NOMO-1 treated with dmso at 0.1 percent for 144 hours (cell line): Measurements from ENCODE around the gene NAA25.
"Not testable (repeated sequence)": the region's sequence is repeated elsewhere in the genome, so short reads cannot be mapped to it uniquely, and the experiment has no call there.

Experiments
- DNase-seq: peaks from one replicate; lab custom pipeline; 2025; ENCODE audit not compliant: unreplicated experiment; lab: John Stamatoyannopoulos, UW

NAA25 gene

DNA sequence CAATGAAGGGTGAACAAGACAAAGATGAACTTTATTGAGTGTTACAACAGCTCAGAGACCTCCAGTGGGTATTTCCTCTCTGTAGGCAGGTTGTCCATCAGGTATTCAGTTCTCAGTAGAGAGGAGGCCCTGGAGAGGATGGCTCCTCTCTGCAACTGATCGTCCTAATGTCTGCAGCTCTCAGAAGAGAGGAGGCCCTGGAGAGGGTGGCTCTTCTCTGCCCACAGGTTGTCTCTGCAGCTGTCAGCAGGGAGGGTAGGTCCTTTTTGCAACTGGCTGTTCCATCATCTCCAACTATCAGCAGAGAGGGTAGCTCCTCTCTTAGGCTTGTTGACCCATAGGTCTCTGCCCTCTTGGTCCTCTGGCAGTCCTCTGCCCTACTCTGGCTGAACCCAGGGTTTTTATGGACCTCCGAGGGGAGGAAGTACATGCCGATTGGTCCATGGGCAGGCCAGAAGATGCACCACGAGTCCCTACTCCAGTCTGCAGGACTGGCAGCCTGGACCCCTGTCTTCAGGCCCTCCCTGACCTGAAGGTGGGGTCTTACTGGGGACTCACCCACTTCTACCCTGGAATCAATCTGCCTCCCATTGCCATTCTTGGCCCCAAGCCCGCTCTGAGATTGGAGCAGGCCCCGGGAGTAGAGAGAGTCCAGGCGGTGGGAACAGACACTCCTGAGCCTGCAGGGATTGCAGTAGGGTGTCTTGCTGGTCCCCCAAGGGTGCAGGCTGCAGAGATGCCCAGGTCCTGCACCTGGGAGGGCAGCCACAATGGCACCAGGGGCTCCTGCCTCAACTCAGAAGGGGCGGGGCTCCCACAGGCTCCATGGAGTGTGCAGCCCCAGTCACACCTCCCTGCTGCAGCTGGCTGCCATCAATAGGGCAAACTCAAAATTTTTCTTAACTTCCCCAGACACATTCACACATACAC is 97.9 kb downstream of the NAA25 start:
- no peak for DNase-seq

DNA sequence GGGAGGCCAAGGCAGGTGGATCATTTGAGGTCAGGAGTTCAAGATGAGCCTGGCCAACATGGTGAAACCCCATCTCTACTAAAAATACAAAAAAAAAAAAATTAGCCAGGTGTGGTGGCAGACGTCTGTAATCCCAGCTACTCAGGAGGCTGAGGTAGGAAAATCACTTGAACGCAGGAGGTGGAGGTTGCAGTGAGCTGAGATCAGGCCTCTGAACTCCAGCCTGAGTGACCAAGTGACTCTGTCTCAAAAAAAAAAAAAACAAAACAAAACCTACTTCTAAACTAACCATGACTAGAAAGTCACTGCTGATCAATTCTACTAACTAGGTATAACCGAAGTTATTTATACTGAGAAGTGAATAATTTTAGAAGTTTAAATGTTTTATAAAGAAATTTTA is 99.0 kb downstream of the NAA25 start:
- not testable (repeated sequence) for DNase-seq

DNA sequence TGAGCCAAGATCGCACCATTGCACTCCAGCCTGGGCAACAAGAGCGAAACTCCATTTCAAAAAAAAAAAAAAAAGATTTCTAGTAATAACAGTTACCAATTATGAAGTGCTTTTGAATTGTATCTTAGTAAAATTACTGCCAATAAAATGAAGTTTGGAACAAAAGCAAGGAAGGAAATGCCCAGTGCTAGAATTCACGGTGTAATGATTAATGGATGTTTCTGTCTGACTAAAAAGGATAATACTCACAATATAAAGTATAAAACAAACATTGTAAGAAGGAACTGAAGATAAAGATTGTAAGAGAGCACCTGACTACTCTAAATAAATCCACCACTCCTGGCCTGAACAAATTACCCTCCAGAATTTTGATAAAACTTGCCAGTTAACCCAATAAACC is 99.7 kb downstream of the NAA25 start:
- DNase-seq = no peak

DNA sequence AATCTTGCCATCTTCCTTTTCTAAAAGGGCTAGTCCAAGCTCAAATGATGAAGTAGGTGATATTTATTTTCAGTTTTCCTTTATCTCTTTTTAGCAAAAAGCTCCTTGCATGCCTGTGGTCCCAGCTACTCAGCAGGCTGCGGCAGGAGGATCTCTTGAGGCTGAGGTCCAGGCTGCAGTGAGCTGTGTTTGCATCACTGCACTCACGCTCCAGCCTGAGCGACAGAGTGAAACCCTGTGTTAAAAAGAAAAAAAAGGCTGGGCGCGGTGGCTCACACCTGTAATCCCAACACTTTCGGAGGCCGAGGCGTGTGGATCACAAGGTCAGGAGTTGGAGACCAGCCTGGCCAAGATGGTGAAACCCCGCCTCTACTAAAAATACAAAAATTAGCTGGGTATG is 100.6 kb downstream of the NAA25 start:
- DNase-seq = no peak

DNA sequence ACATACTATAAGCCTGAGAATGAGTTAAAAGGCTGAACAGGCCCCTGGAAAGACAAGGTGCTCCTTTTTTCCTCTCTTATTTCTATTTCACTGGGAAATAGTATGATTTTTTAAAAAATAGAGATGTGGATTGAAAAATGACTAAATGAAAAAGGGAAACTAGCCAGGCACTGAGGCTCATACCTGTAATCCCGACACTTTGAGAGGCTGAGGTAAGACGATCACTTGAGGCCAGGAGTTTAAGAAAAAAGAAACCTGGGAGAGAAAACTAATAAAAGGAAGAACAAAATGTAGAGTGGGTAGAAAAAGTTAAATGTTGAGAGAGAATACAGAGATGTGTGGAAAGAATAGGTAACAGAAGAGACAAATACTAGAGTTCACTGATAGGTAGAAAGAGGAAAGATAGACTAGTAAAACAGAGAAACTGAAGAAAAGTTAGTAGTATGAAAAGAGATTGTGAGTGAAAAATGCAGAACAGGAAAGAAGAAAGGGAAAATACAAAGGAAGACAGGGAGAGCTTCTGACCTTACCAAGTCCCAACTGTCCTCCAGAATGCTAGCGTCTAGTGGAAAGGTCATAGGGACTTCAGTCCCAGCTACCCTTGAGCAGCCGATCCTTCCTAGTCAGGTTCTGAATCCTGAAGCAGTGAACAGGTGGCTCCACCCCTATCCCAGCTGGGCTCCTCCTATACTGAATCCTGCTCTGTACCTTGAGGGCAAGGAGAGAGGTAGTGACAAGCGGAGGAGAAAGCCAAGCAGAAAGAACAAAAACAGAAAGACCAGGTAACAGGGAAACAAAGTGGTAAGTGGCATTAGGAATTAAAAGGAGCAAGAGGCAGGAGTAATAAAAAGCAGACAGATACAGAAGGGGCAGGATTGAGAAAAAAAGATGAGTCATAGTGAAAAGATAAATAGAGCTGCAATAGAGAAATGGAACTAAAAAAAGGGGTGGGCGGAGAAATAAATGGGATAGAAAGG is 102.9 kb downstream of the NAA25 start:
- DNase-seq = no peak

DNA sequence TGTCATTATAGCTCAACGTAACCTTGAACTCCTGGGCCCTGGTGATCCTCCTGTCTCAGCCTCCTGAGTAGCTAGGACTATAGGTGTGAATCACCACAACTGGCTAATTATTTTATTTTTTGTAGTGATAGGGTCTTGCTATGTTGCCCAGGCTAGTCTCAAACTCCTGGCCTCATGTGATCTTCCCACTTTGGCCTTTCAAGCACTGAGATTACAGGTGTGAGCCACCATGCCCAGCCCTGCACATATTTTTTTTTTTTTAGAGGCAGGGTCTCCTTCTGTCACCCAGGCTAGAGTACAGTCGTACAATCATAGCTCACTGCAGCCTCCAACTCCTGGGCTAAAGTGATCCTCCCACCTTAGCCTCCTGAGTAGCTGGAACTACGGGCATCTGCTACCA is 104.5 kb downstream of the NAA25 start:
- DNase-seq = no peak

DNA sequence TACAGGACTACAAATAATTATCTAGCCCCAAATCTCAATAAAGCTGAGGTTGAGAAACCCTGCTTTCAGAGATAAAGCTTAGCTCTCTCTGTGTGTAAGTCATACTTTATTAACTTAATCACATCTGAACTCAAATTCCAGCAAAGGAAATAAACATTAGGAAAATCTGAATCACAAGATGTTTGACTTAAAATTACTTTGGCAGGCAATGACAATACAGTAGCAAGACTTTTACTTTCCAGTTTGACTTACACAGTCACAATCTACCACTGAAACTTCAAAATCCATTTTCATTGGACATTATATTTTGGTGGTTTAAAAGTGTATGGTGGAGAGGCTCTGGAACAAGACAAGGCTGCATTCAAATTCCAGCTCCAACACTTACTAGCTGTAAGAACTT is 107.0 kb downstream of the NAA25 start:
- DNase-seq = no peak

DNA sequence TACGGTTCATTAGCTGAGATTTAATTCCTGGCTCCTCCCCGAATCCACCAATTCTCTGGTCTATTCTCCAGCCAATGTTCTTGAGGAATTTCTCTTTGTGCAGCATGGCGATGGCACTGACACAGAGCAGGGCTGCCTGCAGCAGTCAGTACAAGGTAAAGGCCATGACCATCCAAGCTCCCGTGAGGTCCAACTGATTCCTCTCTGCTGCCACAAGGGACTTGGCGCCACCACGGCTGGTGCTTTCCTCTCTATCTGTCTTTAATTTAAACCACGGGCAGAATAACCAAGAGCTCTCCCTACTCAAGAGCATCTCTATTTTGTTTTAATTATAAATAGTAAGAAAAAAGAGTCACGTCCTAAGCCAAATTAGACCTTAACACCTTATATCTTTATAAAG is 107.8 kb downstream of the NAA25 start:
- no peak for DNase-seq

DNA sequence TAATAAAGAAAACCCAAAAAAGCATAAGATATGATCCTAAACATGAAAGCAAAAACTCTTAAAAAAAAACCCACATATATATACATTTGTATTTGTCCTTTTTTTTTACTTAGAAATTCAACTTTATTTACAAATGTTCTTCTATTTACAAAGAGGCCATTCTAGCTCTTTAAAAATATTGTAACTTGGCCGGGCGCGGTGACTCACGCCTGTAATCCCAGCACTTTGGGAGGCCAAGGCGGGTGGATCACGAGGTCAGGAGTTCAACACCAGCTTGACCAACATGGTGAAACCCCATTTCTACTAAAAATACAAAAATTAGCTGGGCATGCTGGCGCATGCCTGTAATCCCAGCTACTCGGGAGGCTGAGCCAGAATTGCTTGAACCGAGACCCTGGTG is 109.5 kb downstream of the NAA25 start:
- DNase-seq = not testable (repeated sequence)

DNA sequence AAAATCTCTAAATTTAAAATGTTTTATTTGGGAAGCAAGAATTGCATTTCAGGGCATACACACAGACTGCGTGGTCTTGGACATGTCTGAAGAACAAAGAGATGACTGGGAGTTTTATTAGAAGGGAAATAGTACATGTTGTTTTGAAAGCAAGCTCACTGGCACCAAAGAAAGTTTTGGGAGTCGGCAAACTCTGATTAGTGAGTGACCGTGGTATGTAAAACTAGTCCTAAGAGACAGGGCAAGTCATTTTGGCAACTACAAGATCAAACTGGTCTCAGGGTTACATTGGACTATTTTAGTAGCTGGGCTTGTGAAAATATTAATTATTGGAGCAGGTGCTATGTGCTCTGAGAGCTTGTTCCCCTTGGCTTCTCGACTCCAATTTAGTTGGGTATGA is 110.6 kb downstream of the NAA25 start:
- no peak for DNase-seq

DNA sequence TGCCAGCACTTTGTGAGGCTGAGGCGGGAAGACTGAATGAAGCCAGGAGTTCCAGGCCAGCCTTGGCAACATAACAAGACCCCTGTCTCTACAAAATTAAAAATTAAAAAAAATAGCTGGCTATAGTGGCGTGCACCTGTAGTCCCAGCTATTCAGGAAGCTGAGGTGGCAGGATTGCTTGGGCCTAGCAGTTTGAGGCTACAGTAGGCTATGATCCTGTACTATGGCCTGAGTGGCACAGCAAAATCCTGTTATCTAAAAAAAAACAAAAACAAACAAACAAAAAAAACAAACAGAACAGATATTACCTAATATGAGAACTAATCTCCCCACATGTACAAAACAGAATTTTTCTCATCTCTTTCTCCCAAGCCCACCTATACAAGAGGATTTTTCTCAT is 111.3 kb downstream of the NAA25 start:
- DNase-seq = no peak

DNA sequence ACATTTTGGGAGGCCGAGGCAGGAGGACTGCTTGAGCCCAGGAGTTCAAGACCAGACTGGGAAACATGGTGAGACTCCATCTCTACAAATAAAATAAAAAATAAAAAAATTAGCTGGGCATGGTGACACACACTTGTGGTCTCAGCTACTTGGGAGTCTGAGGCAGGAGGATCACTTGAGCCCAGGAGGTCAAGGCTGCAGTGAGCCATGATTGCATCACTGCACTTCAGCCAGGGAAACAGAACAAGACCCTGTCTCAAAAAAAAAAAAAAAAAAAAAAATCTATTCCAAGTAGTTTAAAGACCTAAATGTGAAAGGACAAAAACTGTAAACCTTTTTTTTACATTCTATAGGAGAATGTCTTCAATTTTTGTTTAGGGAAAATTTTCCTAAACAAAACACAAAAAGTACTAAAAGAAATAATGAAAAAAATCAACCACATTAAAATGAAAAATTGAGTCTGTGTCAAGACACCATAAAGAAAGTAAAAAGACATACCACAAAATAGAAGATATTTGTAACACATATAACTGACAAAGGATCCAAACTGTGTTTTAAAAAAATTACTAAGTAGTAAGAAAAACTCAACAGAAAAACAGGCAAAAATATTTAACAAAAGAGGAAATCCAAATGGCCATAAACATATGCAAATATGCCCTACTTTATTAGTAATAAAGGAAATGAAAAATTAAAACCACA is 112.7 kb downstream of the NAA25 start:
- DNase-seq = no peak

DNA sequence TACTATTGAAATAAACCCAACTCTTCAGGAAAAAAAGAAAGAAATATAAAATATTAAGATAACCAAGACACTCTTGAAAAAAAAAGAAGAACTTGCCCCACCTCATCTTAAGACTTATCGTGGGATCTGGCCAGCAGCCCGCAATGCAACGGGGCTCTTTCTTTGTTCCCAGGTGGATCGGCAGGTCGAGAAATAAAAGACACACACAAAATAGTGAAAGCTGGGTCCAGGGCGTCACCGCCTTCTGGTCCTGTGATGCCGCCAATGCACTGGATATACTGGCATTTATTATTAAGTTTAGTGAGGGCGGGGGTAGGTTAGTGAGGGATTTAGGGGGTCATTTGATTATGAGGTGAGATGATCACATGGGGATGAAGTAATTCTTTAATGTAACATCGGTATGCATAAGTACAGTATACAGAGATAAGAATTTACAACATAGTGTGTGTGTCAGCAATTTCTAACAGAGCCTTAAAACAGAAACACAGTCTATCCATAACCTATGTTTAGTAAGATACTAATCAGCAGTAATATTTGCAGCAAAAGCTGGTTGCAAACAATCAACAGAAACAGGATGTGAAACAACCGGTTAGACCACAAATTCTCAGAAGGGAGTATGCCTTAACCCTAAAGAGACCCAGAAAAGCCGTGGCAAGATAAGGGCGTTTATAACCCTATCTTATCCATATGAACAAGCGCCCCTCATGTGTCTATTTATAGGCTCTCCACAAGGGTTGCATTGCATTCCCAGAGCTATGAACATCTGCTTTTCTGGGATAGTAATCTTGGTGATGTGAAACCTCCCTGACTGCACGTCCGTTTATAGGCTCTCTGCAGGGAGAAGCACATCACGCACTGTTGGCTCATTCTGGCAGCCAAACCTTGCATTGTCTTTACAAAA is 114.1 kb downstream of the NAA25 start:
- DNase-seq = peak; percentile 80

DNA sequence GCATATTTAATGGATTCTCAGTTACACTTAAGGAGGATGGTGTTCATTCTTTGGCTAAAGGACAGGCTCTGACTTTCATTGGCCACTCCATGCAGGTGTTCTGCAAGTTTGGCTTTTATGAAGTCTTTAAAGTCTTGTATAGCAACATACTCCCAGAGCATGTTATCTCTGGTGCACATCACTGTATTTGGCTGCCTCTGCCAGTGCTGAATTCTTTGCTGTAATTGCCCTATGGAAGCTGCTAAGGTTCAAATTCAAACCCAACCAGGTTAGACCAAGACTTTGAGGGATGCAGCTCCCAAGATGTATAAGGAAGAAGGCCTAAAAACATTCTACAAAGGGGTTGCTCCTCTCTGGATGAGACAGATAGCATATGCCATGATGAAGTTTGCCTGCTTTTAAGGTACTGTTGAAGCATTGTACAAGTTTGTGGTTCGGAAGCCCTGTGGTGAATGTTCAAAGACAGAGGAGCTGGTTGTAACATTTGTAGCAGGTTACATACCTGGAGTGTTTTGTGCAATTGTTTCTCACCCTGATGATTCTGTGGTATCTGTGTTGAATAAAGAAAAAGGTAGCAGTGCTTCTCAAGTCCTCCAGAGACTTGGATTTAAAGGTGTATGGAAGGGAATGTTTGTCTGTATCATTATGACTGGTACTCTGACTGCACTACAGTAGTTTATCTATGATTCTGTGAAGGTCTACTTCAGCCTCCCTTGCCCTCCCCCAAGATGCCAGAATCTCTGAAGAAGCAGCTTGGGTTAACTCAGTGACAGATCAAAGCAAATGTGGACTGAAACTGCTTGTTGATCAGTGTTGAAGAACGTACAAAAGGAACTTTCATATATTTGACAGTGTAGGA is 115.1 kb downstream of the NAA25 start:
- no peak for DNase-seq

DNA sequence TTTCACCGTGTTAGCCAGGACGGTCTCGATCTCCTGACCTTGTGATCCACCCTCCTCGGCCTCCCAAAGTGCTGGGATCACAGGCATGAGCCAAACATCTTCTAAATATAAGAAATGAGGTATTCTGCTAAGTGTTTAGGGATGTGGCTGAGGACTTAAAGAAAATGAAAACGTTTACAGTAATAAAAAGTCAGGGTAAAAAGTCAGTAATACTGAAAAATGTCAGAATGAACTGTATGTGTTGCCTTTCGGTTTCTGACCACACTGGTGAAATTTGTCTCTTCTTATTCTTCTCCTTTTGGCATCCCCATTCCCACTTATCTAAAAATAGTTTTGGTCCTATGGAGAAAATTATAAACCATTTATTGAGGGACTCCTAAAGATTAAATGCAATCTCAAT is 116.1 kb downstream of the NAA25 start:
- no peak for DNase-seq

DNA sequence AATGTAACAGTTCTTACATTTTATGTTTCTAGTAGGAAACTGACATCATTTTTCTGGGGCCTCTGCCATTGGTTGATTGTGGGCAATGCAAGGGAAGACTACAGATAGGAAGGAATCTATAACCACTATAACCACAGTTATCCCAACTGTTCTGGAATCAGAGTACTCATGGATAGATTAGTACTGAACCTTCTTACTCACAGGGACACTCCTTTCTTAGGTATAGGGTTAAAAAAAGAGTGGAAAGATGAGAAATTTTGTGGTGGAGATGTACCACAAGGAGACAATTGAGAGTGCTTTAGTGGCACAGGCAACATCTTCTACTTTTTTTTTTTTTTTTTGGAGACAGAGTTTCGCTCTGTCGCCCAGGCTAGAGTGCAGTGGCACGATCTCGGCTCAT is 116.6 kb downstream of the NAA25 start:
- DNase-seq = no peak

DNA sequence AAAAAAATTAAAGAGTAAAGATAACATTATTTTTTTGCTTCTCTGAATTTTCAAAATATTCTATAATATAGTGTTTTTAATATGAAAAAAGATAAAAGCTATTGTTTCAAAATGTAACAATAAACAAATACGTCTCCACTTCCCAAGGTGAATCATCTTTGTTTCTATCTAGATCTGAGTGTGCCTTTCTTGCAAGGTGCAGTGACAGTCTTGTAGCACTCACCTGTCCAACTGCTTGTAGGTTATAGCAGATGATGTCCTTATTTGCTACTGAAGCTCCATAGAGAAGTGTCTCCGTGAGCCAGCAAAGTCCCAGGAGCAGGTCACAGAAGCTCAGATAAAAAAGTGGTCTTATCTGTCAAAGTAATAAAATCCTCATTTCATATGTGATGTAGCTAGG is 117.0 kb downstream of the NAA25 start:
- DNase-seq = no peak

DNA sequence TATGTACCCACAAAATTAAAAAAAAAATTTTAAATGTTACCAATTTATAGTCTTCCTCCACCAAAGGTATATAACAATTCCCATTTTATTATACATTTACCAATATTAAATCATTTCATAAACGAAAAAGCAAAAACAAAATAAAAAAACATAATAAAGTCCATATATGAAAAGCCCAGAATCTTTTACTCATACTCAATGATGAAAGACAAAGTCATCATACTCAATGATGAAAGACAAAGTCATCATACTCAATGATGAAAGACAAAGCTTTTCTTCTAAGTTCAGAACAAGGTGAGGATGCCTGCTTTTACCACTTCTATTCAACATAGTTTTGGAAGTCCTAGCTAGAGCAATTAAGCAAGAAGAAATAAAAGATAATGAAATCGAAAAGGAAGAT is 123.8 kb downstream of the NAA25 start:
- DNase-seq = no peak

DNA sequence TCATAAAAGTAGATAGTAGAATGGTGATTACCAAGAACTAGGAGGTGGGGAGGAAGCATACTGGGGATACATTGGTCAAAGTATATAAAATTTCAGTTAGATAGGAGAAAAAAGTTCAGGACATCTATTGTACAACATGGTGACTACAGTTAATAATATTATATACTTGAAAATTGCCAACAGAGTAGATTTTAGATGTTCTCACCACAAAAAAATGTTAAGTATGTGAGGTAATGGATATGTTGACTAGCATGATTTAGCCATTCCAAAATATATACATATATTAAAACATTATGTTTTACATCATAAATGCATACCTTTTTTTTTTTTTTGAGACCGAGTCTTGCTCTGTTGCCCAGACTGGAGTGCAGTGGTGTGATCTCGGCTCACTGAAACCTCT is 126.6 kb downstream of the NAA25 start:
- DNase-seq = no peak
